CD14-positive monocyte (primary cell): ENCODE data around the gene MEGF9. TPM values are rescaled to one million over a fixed set of nuclear protein-coding genes. Genes with fewer than 3 reads are reported as not detected.
A peak's percentile ranks its signal among the peaks of the same experiment; 100 is the strongest.

Source experiments
- DNase-seq, 3 donors: peaks; one replicate each; pipeline ENCODE4 v3.0.0-alpha.2; 2011 to 2022
- H2AFZ ChIP-seq: 2 replicates; pipeline ENCODE4 v1.6.0; 2012; ENCODE audit warnings: mild to moderate bottlenecking, low read depth, low read length, inconsistent platforms; ENCODE audit not compliant: insufficient read depth, poor library complexity, severe bottlenecking
- H3K27ac ChIP-seq, 2 donors: 1 replicate in 1 of 2; 2 replicates in 1 of 2; pipeline ENCODE4 v1.5.1; 2012 to 2013; ENCODE audit warnings: low read length in 2 of 2, control low read depth in 1 of 2, inconsistent platforms in 1 of 2, low read depth in 1 of 2, mild to moderate bottlenecking in 1 of 2
- H3K27me3 ChIP-seq, 2 donors: one replicate each; pipeline versions ENCODE4 v1.6.0 to v1.6.1; 2011 to 2013; ENCODE audit warnings: low read length in 2 of 2; ENCODE audit not compliant: control insufficient read depth in 2 of 2, insufficient read depth in 2 of 2
- H3K36me3 ChIP-seq, 2 donors: replicated peaks in 1 of 2; 1 replicate in 1 of 2; 2 replicates in 1 of 2; pipeline versions ENCODE4 v1.5.1 to v1.6.1; 2012 to 2013; ENCODE audit warnings: low read length in 2 of 2, control low read depth in 1 of 2, inconsistent platforms in 1 of 2, mild to moderate bottlenecking in 1 of 2; ENCODE audit not compliant: insufficient read depth in 2 of 2, control insufficient read depth in 1 of 2
- H3K4me1 ChIP-seq, 2 donors: 1 replicate in 1 of 2; 2 replicates in 1 of 2; pipeline versions ENCODE4 v1.5.1 to v1.6.1; 2012 to 2013; ENCODE audit warnings: low read length in 2 of 2, control low read depth in 1 of 2, inconsistent platforms in 1 of 2, mild to moderate bottlenecking in 1 of 2, moderate library complexity in 1 of 2; ENCODE audit not compliant: insufficient read depth in 2 of 2, control insufficient read depth in 1 of 2
- H3K4me2 ChIP-seq: replicated peaks from 2 replicates; pipeline ENCODE3; 2012; ENCODE audit warnings: low read length, moderate library complexity, mild to moderate bottlenecking; ENCODE audit not compliant: poor library complexity, severe bottlenecking; ENCODE audit errors: extremely low read depth
- H3K4me3 ChIP-seq, 3 experiments: fragments of 200-600 bp in 1 of 3; sonication (generic) in 1 of 3; replicated peaks in 1 of 3; 1 replicate in 2 of 3; 2 replicates in 1 of 3; pipeline ENCODE4 v1.5.1; 2011 to 2013; ENCODE audit warnings: low read length in 3 of 3, mild to moderate bottlenecking in 3 of 3, control low read depth in 2 of 3, low read depth in 2 of 3, inconsistent platforms in 1 of 3, moderate library complexity in 1 of 3
- H3K79me2 ChIP-seq: 2 replicates; pipeline ENCODE4 v1.6.0; 2012; ENCODE audit warnings: mild to moderate bottlenecking, control low read depth, inconsistent platforms, low read length, moderate library complexity; ENCODE audit not compliant: insufficient read depth
- H3K9ac ChIP-seq: 2 replicates; pipeline ENCODE4 v1.6.0; 2017; ENCODE audit warnings: low read length, mild to moderate bottlenecking; ENCODE audit not compliant: insufficient read depth, poor library complexity, severe bottlenecking
- H3K9me3 ChIP-seq, 2 donors: replicated peaks in 1 of 2; 1 replicate in 1 of 2; 2 replicates in 1 of 2; pipeline versions ENCODE4 v1.5.1 to v1.6.1; 2012 to 2013; ENCODE audit warnings: low read length in 2 of 2, control low read depth in 1 of 2; ENCODE audit not compliant: control insufficient read depth in 1 of 2, insufficient read depth in 1 of 2
- H4K20me1 ChIP-seq: 2 replicates; pipeline ENCODE4 v1.6.0; 2012; ENCODE audit warnings: mild to moderate bottlenecking, low read length, control low read depth, moderate library complexity; ENCODE audit not compliant: insufficient read depth
- H3K27ac Mint-ChIP-seq, 7 donors: one replicate each; pipeline ENCODE4 v1.8.0; 2020; ENCODE audit warnings: mild to moderate bottlenecking in 7 of 7, mixed read lengths in 7 of 7, moderate library complexity in 6 of 7, inconsistent platforms in 2 of 7
- H3K27me3 Mint-ChIP-seq, 3 donors: one replicate each; pipeline ENCODE4 v1.8.0; 2021 to 2022; ENCODE audit warnings: low read depth in 3 of 3, mild to moderate bottlenecking in 3 of 3, mixed read lengths in 3 of 3, moderate library complexity in 3 of 3, inconsistent platforms in 1 of 3
- H3K36me3 Mint-ChIP-seq, 2 donors: one replicate each; pipeline ENCODE4 v1.8.0; 2020; ENCODE audit warnings: mixed read lengths in 2 of 2, inconsistent platforms in 1 of 2, mild to moderate bottlenecking in 1 of 2
- H3K4me1 Mint-ChIP-seq: one replicate; pipeline ENCODE4 v1.8.0; 2020; ENCODE audit warnings: mild to moderate bottlenecking, mixed read lengths
- H3K4me3 Mint-ChIP-seq, 2 donors: one replicate each; pipeline ENCODE4 v1.8.0; 2020; ENCODE audit warnings: mild to moderate bottlenecking in 2 of 2, mixed read lengths in 2 of 2, moderate library complexity in 1 of 2
- H3K9me3 Mint-ChIP-seq, 7 donors: one replicate each; pipeline ENCODE4 v1.8.0; 2020 to 2022; ENCODE audit warnings: mixed read lengths in 7 of 7, mild to moderate bottlenecking in 6 of 7, moderate library complexity in 6 of 7, inconsistent platforms in 2 of 7
- CTCF ChIP-seq: fragments of 200-600 bp; IDR thresholded peaks from one replicate; pipeline ENCODE4 v1.8.0; 2022; ENCODE audit warnings: antibody characterized with exemption, mild to moderate bottlenecking
- WGBS: methylation state at CpG from one replicate; pipeline ENCODE4 v1.1.5; 2013; ENCODE audit warnings: missing lambda C conversion rate; ENCODE audit not compliant: insufficient coverage; 5-methylcytosine and 5-hydroxymethylcytosine counted together
- intact Hi-C, 2 donors: fragments of 100-400 bp; cut with micrococcal nuclease; formaldehyde crosslinking; loops; one replicate each; pipeline versions ENCODE4 v1.15.0 to v1.15.1; 2023
- polyA plus RNA-seq, 3 donors: library from polyadenylated mRNA; depleted of rRNA in 1 of 3; unstranded in 2 of 3; stranded (reverse) in 1 of 3; fragments of 300-500 nt in 2 of 3; fragments of >200 nt in 1 of 3; fragmentation: Illumina TruSeq in 2 of 3; gene quantifications; 1 replicate in 2 of 3; 2 replicates in 1 of 3; pipeline ENCODE4 v1.2.3, GENCODE V29; 2012 to 2021

The MEGF9 gene
- polyA plus RNA-seq, 3 donors: 45.0 to 92.8 (median 89.7) TPM

- H3K4me1 ChIP-seq: peaks cover 55 to 79% of the 10 kb centered on the region in 2 donors
- H3K4me2 ChIP-seq: peak overlapping the region; percentile 97
- H3K27me3 ChIP-seq: no peaks in the 10 kb centered on the region
- H3K27ac ChIP-seq: peak overlapping the region; percentile 46 to 91
- H3K9me3 Mint-ChIP-seq: peaks cover 0 to 3% (median 0%) of the 10 kb centered on the region in 7 donors
- no peaks in the 10 kb centered on the region for H3K27me3 Mint-ChIP-seq
- intact Hi-C loops: loop anchor here (5.0 to 10.0 kb wide), 2 partner anchors 38 to 46 kb away; no protein-coding TSS in a partner anchor
- H3K4me3 Mint-ChIP-seq: peak overlapping the region; percentile 96 to 98
- no peaks in the 10 kb centered on the region for H3K9me3 ChIP-seq
- H3K9ac ChIP-seq: peak overlapping the region; percentile 89
- peaks cover 86% of the 10 kb centered on the region for H4K20me1 ChIP-seq
- peak; percentile 46 to 53 (median 48) for DNase-seq
- peaks cover 16 to 41% of the 10 kb centered on the region in 2 donors for H3K36me3 ChIP-seq
- H3K79me2 ChIP-seq: peaks cover 99% of the 10 kb centered on the region
- peak overlapping the region; percentile 69 to 99 (median 98) for H3K4me3 ChIP-seq
- TF ChIP-seq CTCF: no peak
- peaks cover 22 to 63% of the 10 kb centered on the region in 2 donors for H3K36me3 Mint-ChIP-seq
- H2AFZ ChIP-seq: no peak overlapping the region
- peak overlapping the region; percentile 87 to 93 (median 89) for H3K27ac Mint-ChIP-seq
- peaks cover 76% of the 10 kb centered on the region for H3K4me1 Mint-ChIP-seq
- 0% methylated on average over 1 of the region's 10 CpGs for WGBS
Observed at GRCh38 chr9:120710110-120710981, 3.9 kb downstream of the MEGF9 start.

- Histone ChIP-seq H4K20me1 (peaks cover 100% of the 10 kb centered on the region), H3K27ac (peak overlapping the region; percentile 22 to 91), H3K36me3 (peaks cover 23 to 57% of the 10 kb centered on the region in 2 donors), H3K27me3 (no peaks in the 10 kb centered on the region), H3K9ac (peak overlapping the region; percentile 5), H2AFZ (no peak overlapping the region), H3K4me1 (peaks cover 54 to 82% of the 10 kb centered on the region in 2 donors), H3K79me2 (peaks cover 100% of the 10 kb centered on the region), H3K4me3 (peak overlapping the region in 2 of 3 experiments; percentile 17 to 99), H3K9me3 (no peaks in the 10 kb centered on the region), H3K4me2 (peak overlapping the region; percentile 97)
- H3K36me3 Mint-ChIP-seq: peaks cover 33 to 79% of the 10 kb centered on the region in 2 donors
- peak overlapping the region in 6 of 7 donors; percentile 64 to 90 (median 77) for H3K27ac Mint-ChIP-seq
- H3K4me3 Mint-ChIP-seq: peak overlapping the region in 1 of 2 donors; percentile 80
- no peaks in the 10 kb centered on the region for H3K27me3 Mint-ChIP-seq
- WGBS: no CpG with 5 or more reads among the region's 6 CpGs
- peaks cover 0 to 3% (median 0%) of the 10 kb centered on the region in 7 donors for H3K9me3 Mint-ChIP-seq
- intact Hi-C loops: no loop called here
- peaks cover 84% of the 10 kb centered on the region for H3K4me1 Mint-ChIP-seq
- peak in 2 of 3 donors; percentile 25 to 43 for DNase-seq
- TF ChIP-seq CTCF: no peak
Observed at GRCh38 chr9:120708526-120709224, 5.6 kb downstream of the MEGF9 start.
